Stimulated activated CD4-positive, alpha-beta T cell treated with anti-CD3 and anti-CD28 coated beads, Interleukin-12 subunit alpha, Interleukin-12 subunit beta, amount 100 ng/mL, for 48 hours (primary cell): ENCODE measurements around the gene POU6F1.
A peak's percentile ranks its signal among the peaks of the same experiment; 100 is the strongest.

Source experiments
- DNase-seq, 3 donors: peaks; one replicate each; pipeline ENCODE4 v3.0.0-alpha.2; 2020; ENCODE audit warnings: low read depth in 2 of 3, low spot score in 1 of 3

The POU6F1 gene

DNA sequence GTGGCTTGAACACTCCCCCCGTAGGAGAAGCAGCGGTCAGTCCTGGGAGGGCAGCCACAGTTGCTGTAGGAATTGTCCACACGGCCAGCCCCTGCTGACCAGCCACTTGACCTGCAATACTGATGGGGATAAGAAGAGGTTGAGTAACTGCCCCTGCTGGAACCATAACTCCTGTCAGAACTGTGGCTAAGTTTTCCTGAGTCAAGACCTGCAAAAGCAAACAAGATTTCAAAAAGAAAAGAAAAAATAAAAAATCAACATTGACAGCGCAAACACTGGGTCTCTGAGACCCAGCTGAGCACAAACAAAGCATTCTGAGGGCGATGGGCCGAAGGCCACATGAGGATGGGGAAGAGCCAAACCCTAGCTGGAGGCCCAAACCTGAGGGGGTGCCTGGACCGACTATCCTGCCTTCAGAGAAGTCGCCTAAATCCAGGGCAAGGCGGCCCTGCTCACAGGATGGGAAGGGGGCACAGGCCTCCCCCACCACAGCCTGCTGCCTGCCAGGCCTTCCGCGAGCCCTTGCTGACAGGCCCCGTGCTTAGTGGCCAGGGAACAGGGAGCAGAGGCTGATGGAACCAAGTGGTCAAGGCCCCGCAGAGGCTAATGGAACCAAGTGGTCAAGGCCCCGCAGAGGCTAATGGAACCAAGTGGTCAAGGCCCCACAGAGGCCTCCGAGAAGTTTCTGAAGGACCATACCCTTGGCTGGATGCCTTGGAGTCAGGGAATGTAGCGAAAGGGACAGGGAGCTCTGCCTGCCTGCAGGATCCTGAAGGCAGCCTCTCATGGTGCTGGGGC is 19.1 kb downstream of the POU6F1 start:
- no peak for DNase-seq

- no peak for DNase-seq
Observed at GRCh38 chr12:51197736-51198567, 19.9 kb downstream of the POU6F1 start.

DNA sequence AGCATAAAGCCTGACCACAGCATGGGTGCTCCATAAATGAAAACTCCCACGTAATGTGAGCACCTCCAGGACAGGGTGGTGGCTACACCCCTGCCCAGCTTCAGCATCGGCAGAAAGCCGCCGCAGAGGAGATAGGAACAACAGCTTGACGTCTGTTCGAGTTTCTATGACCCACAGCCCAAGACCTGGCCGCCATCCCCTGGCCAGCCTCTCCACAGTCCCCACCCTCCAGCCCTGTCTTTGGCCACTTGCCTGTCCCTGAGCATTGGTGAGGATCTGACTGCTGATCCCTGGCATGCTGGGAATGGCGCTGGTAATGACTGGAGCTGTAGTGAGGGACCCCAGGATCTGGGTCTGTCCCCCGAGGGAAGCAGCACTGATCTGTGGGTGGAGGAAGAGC is 21.3 kb downstream of the POU6F1 start:
- DNase-seq = no peak

- no peak for DNase-seq
Observed at GRCh38 chr12:51195841-51196240, 22.0 kb downstream of the POU6F1 start.

GRCh38 chr12:51192284-51192671 is 25.6 kb downstream of the POU6F1 start:
- no peak for DNase-seq

GRCh38 chr12:51191516-51192283 is 26.2 kb downstream of the POU6F1 start:
- DNase-seq = no peak

DNA sequence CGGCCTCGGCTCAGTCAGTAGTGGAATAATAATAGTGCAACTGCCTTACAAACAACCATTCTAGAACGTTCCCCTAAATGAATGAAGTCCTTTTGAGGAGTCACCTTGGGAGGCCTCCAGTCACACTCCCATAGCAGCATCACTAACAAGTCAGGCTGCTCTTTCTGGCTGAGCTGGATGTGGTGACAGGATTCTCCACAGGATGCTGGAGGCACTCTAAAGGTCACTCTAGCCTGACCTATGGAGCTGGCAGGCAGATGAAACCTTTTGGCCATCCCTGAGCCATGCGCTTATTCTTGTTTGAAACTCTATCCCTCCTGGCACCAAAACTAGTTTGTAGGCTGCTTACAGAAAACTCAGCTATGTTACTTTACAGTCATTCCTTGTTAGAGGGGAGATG is 27.0 kb downstream of the POU6F1 start:
- no peak for DNase-seq

DNA sequence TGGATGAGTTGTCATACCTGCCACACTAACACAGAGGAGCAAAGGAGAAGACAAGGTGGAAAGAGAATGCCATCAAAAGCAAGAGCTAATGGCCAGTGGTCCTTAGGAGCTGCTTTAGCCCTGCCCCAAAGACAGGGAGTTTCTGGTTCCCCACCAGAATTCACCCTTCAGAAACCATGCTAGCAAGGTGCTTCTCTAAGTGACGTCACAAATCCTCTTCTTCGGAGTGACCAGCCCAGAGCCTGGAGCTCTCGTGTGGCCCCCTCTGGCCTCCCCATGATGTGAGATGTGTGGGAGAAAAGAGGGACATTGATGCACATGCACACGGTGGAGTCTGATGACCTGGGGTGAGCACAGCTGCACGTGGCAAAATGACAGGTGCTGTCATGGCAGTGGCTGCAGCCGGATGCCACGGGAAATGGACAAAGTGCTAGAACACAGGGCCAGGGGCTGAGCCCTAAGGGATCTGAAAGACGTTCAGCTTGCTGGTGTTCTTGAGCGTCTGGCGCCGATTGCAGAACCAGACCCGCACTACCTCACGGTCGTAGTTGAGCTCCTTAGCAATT is 28.0 kb downstream of the POU6F1 start:
- no peak for DNase-seq

DNA sequence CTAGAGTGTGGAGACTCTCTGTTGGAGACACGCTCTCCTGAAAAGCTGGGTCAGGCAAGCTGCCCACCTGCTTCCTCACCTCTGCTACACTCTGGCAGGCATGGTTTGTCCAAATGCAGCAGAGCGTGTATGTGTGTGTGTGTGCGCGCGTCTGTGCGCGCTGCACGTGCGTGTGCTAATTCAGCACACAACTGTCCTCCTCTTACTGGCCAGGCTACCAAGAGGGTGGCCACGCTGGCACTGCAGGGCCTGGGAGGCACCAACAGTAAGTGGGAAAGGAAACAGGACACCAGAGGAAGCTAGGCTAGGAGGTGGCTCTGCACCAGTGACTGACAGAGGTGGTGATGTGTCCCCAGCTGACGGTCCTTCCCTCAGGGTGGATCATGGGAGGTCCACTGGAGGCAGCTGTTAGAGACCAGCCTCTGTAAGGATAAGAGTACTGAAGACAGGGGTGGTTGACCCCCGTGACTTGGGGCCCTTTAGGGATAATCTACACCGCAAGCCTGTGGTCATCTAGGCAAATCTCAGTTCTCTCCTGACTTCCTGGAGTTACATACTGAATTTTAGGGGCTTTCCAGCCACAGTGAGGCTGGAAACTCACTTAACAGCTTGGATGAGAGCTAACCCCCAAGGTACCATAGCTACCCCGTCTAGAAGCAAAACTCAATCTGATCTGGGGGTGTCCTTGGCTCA is 29.4 kb downstream of the POU6F1 start:
- DNase-seq = no peak

DNA sequence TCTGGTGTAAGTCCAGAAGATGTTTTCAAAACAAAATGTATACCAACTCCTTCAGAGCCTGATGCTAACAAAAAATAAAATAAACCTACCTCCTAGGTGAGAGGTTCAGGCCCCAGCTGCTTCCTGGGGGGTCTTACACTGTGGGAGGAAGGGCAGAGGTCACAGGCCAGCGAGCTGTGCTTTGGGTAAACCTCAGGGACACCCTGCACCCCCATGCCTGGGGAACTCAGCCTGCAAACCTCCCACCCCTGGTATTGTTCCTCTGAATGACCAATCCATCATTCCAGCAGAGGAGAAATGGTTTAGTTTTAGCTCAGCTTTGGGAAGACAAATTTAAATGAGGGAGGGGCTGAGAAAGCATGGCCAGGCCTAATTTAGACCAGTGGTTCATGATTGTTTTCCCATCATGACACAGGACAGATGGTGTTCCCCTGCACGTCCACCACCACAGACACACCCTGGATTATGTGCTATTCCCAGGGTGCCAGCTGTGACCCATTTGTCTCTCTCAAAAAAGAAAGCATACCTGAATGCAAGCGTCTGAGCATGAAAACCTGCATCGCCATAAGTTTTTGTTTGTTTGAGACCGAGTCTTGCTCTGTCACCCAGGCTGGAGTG is 30.4 kb downstream of the POU6F1 start:
- no peak for DNase-seq

GRCh38 chr12:51186465-51187085 is 31.3 kb downstream of the POU6F1 start:
- DNase-seq = no peak

- no peak for DNase-seq
Observed at GRCh38 chr12:51185171-51185717, 32.6 kb downstream of the POU6F1 start.

DNA sequence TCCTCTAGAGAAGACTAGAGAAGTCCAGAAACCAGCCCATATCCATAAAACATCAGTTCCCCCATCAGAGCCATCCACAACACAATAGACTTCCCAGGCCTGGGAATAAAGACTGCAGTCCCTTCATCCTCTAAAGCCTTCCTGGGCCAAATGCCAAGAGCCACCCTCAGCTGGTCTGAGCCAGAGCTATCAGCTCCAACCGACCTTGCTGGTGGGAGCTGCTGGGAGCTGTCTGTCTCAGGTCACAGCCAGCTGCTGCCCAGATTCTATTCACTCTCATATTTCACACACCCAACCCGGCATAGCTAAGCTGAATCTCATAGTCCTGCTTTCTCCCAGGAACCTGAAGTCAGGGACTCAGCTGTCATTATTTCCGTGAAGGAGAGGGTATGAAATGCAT is 34.0 kb downstream of the POU6F1 start:
- DNase-seq = no peak

DNA sequence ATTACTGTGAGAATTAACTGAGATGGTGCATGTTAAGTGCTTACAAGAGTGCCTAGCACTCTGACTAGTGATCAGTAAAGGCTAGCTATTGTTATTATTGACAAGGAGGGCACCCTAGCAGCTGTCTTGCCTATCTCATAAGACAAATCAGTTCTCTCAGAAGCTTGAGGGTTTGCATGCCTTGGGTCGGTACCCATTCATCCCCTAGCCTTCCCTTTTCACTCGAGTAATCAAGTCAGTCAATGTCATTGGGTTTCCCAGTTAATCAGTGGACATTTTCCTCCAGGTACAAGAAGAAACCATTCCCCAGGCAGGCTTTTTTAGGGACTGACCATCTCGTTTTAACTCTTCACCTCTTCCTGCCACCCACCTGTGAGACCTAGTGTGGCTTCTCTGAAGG is 34.5 kb downstream of the POU6F1 start:
- DNase-seq = no peak

- no peak for DNase-seq
Observed at GRCh38 chr12:51181558-51181957, 36.3 kb downstream of the POU6F1 start.

GRCh38 chr12:51177897-51178296 is 40.0 kb downstream of the POU6F1 start:
- DNase-seq = no peak

DNA sequence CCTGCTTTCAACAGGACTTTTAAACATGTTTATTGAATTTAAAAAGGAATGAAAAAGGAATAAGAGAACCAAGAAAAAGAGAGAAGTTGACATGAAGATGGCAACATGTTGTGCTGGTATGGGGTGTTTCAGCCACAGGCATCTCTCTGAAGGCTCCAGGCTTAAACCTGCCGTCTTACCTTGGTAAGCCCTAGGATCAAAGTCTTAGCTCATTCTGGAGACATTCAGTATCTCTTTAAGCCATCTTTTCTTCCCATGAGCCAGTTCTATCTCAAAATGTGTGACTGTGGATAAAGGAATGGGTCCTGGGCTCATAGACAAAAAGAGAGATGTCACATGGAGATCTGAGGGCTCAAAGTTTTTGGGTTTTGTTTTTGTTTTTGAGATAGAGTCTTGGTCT is 43.4 kb downstream of the POU6F1 start:
- DNase-seq = no peak

- peak; percentile 84 to 89 (median 88) for DNase-seq
Observed at GRCh38 chr12:51172515-51173431, 45.1 kb downstream of the POU6F1 start, which contains the start of gene TFCP2. TSS of gene TFCP2 (minus strand) at chr12:51173135. CDS start at chr12:51172422, 713 bp downstream.
